ENCODE data around the gene PTPRM.
"Not testable (repeated sequence)": the region's sequence is repeated elsewhere in the genome, so short reads cannot be mapped to it uniquely, and the experiment has no call there.

Gene PTPRM

DNA sequence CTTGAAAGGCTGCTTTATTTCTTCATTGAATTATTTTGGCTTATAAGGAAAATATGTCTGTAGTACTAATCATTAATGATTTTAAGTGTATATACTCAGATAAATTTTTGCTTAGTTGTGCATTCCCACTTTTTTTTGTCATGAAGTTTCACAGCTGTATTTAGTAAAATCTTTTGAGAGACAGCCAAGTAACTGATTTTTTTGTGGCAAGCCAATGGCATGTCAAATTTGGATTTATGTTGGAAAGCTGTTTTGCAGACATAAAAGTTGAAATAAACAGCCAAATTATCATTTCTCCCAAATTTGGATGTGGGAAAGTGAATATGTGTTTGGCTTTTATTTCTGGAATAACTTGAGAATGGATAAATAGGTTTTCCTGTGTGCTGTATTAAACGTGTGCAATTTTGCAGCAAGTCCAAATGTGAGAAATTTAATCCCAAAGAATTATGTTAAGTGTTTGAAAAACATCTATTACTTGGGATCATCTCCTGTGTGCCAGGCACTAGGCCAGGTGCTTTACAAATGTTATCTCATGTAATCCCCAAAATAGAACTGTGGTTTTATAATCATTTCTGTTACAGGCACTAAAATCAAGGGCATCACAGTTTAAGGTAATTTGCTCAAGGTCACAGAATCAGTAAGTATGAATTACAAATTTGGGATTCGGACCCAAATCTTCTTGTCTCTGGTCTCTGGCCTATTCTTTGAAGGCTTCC, 160.4 kb downstream of the PTPRM start:
- no peak for DNase-seq (ENCODE audit: low spot score)

DNA sequence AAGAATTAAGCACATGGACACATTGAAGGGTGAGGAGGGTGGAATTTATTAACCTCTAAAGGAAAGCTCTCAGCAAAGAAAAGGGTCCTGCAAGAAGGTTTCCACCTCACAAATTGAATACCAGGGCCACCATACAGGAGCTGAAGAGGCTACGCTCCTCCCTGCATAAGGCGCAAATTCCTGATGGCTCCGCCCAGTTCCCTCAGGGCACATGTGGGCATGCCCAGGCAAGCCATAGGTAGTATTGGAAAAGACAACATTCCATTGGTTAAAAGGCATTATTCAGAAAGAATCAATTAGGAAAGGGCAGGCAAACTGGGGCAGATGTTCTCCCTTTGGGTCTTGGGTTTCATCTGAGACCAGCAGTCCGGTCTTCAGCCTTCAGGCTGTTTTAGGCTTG, 161.2 kb downstream of the PTPRM start:
- no peak for DNase-seq (ENCODE audit: low spot score)

DNA sequence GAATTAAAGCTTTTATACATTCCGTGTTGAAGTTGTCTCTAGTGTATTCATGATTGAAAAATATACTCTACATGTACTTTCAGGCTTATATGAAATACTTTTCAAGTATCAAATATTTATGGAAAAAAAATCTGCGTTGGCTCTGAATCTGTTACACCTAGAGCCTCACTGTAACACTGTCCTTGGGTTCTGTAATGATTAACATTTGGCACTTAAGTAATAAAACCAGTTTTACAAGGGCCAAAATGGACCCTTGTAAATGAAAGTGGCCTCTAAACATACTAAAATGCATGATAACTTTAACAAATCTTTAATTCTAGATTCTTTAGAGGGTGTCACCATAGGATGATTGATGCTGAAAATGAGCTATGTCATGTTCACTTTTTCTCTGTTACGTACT, 162.8 kb downstream of the PTPRM start:
- DNase-seq (ENCODE audit: low spot score) = no peak

DNA sequence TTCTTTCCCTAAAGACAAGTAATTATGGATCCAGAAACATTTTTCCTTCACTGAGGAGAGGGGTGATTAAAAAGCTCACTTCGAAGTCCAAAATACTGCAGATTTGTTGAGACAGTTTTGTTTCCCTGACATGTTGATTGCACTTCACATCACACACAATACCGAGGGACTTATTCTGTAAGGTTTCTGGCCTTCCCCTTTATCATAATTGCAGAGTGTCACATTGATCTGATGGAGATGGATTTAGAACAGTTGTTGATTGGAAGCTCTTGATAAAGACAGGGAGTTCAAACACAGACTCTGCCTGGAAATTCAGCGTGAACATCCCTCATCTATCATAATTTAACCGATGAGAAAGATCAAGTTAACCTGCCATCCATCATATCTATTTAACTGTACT, 163.6 kb downstream of the PTPRM start:
- no peak for DNase-seq (ENCODE audit: low spot score)

DNA sequence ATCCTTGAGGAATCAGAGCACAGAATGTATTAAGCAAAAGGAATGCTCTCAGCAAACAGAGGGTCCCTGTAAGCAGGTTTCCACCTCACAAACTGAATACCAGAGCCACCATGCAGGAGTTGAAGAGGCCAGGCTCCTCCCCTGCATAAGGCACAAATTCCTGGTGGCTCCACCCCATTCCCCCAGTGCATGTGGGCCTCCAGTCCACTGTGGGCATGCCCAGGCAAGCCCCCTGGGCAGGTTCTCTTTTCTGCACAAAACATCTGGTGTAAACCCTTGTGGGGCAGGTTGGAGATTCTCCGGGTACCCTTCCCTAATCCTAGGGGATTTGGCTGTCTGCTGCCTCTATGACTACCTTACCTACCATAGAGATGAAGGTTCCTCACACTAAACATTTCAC, 166.5 kb downstream of the PTPRM start:
- DNase-seq (ENCODE audit: low spot score) = no peak

DNA sequence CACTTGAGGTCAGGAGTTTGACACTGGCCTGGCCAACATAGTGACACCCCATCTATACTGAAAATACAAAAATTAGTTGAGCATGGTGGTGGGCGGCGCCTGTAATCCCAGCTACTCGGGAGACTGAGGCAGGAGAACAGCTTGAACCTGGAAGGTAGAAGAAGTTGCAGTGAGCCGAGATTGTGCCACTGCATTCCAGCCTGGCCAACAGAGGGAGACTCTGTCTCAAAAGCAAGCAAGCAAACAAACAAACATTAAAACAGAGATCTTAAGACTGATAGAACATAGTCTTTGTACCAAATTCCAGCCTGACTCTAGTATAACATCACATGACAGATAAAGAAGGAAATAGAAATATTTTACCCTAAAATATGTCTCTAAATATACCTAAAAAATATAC, 168.1 kb downstream of the PTPRM start:
- no peak for DNase-seq (ENCODE audit: low spot score)

DNA sequence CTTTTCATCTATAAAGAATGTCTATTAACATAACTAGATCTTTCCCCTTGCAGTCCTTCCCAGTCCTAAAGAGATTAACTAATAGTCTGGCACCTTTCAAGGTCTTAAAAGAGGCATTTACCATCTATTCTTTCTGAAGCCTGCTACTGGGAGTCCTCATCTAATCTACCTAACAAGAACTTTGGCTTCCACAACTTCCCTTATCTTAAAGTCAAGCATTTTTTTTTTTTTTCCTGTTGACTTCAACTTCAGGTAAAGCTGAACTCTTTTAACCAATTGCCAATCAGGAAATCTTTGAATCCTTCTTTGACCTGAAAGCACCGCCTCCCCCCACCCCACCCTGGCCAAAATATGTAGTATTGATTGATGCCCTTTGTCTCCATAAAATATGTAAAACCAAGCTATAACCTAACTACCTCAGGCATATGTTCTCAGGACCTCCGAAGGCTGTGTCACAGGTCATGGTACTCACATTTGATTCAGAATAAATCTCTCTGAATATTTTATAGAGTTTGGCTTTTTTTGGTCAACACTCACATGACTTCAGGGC, 168.6 kb downstream of the PTPRM start:
- DNase-seq (ENCODE audit: low spot score) = no peak

DNA sequence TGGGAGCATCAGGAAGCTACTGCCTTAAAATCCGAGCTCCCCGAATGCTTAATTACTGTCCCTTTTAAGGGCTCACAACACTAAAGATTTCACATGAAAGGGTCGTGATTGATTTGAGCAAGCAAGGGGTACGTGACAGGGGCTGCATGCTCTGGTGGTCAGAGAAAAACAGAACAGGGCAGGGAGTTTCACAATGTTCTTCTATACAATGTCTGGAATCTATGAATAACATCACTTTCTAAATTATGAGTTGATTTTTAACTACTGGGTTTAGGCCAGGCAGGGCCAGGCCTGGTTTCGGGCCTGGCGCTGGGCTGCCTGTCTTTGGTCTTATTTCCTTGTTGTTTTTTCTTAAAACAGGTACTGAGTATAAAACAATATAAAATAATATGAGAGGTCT, 169.4 kb downstream of the PTPRM start:
- DNase-seq (ENCODE audit: low spot score) = not testable (repeated sequence)

DNA sequence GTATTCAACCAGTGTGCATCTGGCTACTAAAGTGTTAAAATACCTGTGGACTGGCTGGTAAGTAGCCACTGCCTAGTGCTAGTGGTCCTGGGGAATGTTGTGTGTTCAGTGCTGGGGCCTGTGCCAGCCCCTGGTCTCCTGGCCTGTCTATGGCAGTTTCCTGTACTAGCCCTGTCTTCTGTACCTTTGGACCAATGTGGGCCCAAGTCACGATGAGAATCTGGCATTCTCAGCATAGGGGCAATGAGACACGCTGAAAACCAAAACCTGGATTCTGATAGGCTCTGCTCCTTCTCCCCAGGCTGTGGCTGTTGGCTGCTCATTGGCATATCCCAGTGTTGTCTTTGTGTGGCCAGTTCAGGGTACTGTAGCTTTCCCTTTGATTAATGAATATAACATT, 170.4 kb downstream of the PTPRM start:
- no peak for DNase-seq (ENCODE audit: low spot score)

DNA sequence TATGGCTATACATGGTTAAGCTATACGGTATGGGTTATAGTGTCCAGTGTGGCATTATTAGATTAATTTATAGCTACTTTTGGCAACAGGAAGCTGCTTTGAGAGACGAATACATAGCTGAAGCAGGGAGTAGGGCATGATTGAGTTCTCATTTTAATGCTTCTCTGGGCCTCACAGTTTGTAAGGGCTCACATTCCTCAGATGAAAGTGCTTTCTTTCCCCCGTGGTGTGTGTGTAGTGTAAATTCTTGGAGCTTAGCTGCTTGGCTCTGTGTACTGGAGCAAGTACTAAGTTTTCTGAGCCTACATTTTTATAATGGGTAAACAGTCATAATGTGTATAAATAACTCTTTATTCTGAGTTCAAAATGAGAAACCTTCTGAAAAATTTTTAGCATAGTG, 173.7 kb downstream of the PTPRM start:
- DNase-seq (ENCODE audit: low spot score) = no peak

DNA sequence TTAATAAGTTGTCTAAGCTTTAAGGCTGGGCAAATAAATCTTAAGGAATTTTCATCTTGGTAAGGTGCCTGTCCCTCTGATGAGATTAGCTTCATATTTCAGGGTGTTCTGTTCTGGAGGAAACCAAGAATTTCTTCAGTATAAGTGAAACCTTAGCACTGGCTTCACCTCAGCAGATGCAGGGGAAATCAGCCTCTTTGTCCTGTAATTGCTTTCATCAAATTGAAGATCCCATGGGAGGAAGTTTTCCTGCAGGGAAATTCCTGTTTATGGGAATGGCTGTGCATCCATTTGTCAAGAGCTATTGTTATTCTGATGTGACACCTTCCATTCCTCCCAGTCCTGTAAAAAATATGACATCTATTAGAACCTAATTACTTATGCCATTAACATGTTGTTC, 174.5 kb downstream of the PTPRM start:
- no peak for DNase-seq (ENCODE audit: low spot score)

DNA sequence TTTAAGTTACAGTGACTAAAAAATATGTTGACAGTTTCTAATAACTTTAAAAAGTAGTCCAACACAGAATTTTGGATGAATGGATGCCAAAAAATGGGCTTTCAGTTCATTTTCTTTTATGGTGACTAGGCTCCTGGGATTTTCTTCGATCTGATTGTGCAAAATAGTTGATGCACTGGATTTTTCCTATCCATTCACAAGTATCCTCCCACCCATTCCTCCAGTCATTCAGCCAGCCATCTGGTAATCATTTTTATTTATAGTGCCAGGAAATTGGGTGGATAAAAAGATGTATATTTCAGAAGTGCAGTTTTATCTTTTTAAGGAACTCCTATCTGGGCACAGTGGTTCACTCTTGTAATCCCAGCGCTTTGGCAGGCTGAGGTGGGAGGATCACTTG, 175.1 kb downstream of the PTPRM start:
- DNase-seq (ENCODE audit: low spot score) = no peak

DNA sequence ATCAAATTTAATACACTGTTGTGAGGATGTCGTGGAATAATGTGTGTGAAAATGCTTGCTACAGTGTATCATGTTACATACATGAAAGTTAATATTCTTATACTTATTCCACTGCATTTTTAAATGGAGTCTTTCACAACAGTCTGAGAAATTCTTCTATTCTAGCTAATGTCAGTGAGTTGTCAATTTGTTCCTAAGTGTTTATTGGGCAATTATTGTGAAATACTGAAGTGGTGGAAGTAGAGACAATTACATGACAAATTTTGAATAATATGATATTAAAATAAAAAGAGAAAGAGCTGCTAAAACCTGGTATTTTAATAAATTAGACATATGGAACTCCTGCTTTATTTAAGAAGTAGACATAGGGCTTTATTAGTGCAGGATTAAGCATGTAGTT, 176.1 kb downstream of the PTPRM start:
- DNase-seq (ENCODE audit: low spot score) = no peak

DNA sequence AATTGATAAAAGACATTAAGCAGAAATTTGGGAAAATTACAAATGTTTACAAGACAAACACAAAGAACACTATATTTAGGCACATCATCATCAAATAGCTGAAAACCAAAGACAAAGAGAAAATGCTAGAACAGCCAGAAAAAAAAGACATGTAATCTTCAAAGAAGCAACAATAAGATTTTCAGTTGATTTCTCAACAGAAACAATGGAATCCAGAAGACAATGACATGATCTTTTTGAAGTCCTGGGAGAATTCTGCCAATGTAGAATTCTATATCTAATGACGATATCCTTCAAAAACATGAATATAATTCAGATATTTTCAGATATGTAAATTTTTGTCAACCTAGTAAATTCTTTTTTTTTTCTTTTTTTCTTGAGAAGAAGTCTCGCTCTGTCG, 179.0 kb downstream of the PTPRM start:
- DNase-seq (ENCODE audit: low spot score) = no peak

DNA sequence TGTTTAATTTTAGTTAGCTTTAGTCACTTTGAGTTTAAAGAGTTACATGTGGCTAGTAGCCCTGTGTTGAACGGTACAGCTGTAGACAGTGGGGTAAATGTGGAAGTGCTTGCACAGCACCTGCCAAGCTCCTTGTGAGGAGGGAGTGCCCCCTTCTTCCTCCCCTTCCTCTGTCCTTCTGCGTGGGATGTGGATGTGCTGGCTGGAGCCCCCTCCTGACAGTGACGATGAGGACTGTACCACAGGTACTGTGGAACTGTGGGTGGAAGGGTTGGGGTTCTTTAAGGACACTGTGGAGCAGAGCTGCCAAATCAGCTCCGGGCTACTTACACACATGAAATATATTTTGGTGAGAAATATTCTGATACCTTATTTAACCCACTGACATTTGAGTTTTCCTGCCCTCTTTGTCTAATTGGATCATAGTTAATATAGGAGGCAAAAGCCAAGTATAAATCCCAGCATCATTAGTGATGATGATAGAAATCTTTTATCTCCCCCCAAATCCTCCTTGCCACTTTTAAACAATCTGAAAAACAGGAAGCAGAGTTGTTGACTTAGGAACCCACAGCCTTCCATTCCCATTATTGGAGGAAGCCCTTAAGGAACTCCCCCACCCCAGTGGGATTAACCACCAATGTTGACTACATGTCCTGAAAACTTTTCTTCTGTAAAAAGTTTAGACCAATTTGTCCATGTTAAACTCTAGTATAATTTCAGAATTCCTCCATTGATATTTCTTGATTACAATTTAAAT, 181.3 kb downstream of the PTPRM start:
- no peak for DNase-seq (ENCODE audit: low spot score)

DNA sequence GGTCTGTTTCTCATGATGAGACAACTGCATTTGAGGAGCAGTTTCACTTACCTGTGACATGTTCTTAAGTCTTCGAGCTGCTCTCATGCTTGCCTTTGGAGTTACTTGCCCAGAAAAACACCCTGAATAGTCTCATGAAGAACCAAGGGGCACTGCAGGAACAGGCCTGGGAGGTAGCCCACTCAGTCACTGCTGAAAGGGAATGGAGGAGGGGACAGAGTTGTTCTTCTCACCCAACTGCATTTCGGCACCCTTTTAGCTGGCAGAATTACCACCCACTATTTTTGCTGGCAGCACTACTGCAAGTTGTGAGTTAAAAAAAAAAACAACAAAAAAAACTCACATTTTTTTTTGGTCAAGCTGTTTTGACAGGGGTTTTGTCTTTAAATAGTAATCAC, 181.9 kb downstream of the PTPRM start:
- no peak for DNase-seq (ENCODE audit: low spot score)

DNA sequence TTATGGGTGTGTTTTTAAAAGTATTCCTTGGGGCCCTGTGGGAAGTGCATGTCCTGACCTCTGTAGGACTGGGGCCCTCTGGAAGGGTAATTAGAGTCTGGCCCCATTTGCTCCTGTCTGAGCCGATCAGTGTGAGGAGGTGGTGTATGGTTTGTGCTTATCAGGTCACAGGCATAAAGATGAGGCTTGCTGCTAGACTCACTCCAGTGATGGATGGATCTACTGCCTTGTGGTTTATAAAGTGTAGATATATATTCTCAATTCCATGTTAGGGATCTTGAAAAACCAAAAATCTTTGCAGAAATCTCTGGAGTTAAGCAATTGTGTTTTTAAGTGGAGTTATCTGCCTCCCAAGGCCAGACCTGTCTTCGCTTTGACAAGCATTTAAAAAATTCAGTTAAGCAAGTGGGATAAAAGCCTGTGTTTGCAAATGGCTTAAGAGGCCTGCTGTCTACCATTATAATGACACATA, 182.4 kb downstream of the PTPRM start:
- no peak for DNase-seq (ENCODE audit: low spot score)

DNA sequence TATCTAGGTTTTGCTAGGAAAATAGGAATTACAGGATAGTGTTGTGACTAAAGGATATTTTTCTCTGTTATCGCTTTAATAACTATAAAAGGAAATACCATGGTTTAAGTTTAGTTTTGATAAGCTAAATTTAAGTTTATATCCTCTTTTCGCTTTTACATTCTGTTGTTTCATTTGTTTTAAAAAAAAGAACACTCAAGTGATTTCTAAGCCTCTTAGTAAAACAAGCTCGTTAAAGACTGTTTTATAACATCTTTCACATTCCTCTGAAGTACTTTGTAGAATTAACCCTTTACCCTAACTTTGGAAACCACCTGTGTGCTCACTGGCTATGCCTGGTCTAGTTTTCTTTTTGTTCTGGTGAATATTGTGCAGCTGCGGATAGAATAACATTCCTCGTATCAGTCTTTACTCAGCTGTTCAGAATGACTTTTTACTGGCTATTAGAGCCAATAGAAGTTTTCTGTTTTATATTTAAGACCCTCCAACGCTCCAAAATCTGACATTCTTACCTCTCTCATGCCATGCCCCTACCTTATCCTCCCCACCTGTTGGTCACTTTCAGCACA, 183.1 kb downstream of the PTPRM start:
- DNase-seq (ENCODE audit: low spot score) = no peak

DNA sequence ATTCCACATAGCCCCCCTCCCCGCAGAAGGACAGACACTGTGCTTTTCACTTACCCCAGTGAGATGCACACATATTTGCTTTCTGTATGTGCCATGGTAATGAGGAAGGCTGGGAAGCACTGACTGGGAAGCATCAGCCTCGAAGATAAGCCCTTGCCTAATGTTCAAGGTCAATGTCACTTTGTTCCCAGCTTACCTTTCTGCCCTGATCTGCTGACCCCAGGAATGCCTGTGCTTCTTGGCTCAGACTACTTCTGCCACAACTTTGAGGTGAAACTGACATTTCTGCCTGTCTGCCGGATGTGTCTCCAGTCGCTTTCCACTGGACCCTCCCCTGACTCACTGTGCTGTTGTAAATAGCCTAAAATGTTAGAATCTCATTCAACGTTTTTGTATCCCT, 183.8 kb downstream of the PTPRM start:
- DNase-seq (ENCODE audit: low spot score) = no peak

DNA sequence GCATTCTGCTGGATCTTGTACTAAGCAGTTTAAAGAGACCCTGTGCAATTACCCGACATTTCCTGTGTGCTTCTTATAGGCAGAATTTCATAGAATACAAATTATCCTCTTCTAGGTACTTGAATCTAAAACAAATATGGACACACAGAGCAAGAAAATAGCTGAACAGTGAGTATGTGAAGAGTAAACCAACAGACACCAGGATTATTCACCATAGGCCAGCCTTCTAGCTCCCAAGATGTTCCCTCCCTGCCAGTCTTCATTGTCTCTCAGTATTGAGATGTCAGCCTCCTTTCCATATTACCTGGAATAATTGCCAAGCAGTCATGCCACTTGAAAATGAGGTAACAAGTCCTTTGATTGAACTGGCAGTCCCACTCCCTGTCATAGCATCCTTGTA, 187.1 kb downstream of the PTPRM start:
- DNase-seq (ENCODE audit: low spot score) = no peak

DNA sequence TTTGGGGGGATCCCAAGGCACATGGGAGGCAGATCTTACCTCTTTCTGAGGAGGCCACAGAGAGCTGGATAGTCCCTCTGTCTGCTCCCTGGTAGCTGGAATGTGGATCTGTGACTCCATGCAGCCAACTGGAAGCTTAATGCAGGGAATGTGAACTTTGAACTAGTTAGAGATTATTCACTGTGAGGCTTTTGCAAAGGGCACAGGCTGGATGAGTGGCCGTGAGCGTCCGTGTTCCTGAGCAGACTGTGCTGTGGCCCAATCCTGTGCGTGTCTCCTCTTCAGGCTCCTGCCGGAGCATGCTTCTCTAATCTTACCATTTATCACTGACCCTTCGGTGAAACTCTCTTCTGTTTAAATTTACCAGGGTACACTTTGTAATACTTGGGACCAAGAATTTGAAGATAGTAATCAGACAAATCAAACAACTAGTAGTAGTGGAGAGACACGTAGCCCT, 187.6 kb downstream of the PTPRM start:
- peak; percentile 12 for DNase-seq (ENCODE audit: low spot score)

DNA sequence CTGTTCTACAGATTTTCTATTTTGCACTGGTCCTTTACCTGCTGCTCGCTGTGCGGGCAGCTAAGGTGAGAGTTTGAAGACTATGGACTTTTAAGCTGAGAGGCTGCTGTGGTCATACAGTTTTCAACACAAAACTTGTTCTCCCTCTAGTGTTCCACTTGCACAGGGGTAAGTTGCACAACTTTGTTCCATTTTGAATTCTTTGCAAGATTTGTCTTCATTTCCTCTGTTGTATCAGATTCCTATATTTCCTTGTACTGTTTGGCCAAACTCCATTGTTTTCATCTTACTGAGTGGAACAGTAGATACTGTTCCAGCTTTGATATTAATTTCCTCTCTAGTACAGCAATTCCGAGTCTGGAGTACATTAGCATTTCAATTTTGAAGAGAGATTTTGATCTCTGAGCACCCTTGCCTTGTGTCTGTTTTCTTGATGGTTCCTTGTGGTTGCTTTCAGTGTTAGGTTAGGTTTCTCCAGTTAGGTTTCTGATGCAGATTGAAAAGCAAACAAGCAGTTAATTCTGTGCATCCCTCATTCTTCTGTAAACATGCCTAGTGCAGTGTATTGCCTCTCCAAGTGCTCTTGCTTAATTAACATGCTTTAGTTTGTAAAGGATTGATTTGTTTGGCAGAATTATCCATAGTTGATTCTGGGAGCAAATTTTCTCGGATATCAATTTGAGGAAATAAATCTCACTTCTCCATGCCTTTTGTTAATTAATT, 188.8 kb downstream of the PTPRM start:
- DNase-seq (ENCODE audit: low spot score) = no peak

All from HuH-7.5 (cell line).